Measurements from ENCODE around the gene SLC17A5.

The SLC17A5 gene, protein sequence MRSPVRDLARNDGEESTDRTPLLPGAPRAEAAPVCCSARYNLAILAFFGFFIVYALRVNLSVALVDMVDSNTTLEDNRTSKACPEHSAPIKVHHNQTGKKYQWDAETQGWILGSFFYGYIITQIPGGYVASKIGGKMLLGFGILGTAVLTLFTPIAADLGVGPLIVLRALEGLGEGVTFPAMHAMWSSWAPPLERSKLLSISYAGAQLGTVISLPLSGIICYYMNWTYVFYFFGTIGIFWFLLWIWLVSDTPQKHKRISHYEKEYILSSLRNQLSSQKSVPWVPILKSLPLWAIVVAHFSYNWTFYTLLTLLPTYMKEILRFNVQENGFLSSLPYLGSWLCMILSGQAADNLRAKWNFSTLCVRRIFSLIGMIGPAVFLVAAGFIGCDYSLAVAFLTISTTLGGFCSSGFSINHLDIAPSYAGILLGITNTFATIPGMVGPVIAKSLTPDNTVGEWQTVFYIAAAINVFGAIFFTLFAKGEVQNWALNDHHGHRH

DNA sequence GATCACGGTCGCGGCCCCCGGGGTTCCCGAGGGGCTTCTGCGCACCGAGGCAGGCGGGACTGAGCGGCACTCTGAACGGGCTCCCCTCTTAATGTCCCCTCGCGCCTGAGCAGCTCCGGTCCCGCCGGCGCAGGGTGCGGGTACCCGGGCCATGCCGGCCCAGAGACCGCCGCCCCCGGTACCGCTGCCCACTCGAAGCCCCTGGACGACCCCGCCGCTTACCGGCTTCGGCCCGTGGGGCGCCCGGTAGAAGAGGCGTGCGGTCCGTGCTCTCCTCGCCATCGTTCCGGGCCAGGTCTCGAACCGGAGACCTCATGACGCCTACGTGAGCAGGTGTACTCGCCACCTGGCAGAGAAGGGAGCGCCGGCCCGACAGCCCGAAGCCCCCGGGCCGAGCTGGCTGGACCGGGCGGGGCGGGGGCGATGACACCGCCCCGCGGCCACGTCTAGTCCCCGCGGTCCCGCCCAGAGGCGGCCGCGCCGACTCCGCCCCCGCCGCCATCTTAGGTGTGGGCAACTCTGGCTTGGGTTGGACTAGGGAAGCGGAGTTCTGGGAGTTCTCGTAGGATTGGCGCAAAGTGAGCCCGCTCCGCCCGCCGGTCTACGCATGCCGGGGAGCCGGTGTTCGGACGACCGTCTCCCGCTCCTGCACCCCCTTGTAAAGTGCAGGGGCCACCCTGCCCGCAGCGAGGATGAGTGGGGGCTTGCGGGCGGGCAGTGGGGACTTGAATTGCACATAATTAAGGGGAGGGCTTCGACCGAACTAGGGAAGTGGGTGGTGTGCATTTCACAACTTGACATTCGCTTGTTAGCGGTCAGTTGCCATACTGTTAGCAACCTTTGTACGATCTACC is at the start of gene SLC17A5:
Gene SLC17A5, minus strand, starts transcription at position 422 of the 854 bp plus-strand sequence. Its CDS starts 106 bp downstream, at position 316.
- TF ChIP-seq, protein P1, sequence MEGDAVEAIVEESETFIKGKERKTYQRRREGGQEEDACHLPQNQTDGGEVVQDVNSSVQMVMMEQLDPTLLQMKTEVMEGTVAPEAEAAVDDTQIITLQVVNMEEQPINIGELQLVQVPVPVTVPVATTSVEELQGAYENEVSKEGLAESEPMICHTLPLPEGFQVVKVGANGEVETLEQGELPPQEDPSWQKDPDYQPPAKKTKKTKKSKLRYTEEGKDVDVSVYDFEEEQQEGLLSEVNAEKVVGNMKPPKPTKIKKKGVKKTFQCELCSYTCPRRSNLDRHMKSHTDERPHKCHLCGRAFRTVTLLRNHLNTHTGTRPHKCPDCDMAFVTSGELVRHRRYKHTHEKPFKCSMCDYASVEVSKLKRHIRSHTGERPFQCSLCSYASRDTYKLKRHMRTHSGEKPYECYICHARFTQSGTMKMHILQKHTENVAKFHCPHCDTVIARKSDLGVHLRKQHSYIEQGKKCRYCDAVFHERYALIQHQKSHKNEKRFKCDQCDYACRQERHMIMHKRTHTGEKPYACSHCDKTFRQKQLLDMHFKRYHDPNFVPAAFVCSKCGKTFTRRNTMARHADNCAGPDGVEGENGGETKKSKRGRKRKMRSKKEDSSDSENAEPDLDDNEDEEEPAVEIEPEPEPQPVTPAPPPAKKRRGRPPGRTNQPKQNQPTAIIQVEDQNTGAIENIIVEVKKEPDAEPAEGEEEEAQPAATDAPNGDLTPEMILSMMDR (IDR thresholded peaks at IDR 0.05; ENCODE audit: insufficient read depth, low read depth, low read length, missing control alignments), result no peak
- H3K4me3 ChIP-seq (ENCODE audit: low read length), result peak within 1 kb of the TSS; percentile 74
- peak; percentile 95 for DNase-seq (ENCODE audit: low read depth)

DNA sequence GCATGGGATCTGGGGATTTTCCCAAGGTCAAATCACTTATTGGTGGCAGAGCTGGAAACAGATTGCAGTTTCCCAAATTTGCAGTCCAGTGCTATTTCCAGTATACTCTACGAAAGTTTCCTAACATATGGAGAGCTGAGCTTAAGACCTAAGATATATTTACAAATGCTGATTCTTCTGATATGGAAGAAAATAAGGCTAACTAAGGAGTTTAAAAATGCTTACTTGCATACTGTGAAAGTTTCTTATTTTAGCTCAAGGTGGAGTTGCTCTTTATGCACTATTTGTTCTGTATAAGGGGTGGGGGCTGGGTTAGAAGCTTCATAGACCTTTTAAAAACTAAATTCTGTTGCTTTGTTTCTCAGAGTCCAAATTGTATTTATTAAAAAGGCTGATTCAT is 49.7 kb upstream of the SLC17A5 start:
- TF ChIP-seq, protein P1 (IDR thresholded peaks at IDR 0.05; ENCODE audit: insufficient read depth, low read depth, low read length, missing control alignments), result no peak
- H3K4me3 ChIP-seq (ENCODE audit: low read length), result no peak overlapping the region
- DNase-seq (ENCODE audit: low read depth), result no peak

DNA sequence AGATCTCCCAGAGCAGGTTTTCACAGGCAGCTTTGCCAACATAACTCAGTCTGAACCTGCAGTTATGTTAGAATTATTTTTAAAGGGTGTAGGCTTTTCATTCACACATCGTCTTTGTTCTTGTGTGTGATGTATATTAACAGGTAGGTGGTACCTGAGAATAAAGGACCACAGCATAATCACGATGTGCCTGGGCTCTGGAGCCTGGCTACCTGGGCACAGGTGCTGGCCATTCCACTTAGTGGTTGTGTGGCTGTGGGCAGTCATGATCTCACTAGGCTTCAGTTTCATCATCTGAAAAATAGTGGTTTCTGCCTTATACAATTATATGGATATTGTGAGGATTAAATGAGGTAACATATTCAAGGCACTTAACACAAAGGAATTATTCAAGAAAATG is 48.7 kb upstream of the SLC17A5 start:
- no peak overlapping the region for H3K4me3 ChIP-seq (ENCODE audit: low read length)
- DNase-seq (ENCODE audit: low read depth), result peak; percentile 35
- TF ChIP-seq, protein P1 (IDR thresholded peaks at IDR 0.05; ENCODE audit: insufficient read depth, low read depth, low read length, missing control alignments), result no peak

DNA sequence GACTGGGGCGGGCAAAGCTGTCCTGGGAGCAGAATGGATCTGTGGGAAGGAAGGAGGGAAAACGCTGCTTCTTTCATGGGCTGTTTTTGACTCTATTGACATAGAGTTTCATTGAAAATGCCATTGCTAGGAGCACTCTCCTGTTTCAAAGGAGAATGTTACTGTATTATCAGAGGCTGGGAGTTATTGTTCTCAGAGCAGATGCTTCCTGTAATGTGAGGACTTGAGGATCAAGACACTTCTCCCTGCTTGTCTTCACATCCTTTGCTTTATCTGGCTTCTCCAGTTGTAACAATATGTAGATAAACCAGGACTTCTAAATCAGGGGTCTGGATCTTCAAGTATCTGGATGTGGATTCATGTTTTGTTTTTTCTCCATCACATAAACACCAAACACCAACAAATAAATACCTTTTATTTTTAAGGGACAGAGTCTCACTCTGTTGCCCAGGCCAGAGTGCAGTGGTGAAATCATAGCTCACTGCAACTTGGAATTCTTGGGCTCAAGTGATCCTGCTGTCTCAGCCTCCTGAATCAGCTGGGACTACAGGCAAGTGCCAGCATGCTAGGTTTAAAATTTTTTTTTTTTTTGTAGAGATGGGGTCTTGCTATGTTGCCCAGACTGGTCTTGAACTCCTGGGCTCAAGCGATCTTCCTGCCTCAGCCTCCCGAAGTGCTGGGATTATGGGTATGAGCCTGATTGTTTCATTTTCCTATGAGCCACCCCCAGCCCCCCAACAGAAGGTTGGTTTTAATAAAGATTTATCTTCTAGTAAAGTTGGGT is 46.1 kb upstream of the SLC17A5 start:
- TF ChIP-seq, protein P1 (IDR thresholded peaks at IDR 0.05; ENCODE audit: insufficient read depth, low read depth, low read length, missing control alignments), result no peak
- peak; percentile 38 for DNase-seq (ENCODE audit: low read depth)
- no peak overlapping the region for H3K4me3 ChIP-seq (ENCODE audit: low read length)

DNA sequence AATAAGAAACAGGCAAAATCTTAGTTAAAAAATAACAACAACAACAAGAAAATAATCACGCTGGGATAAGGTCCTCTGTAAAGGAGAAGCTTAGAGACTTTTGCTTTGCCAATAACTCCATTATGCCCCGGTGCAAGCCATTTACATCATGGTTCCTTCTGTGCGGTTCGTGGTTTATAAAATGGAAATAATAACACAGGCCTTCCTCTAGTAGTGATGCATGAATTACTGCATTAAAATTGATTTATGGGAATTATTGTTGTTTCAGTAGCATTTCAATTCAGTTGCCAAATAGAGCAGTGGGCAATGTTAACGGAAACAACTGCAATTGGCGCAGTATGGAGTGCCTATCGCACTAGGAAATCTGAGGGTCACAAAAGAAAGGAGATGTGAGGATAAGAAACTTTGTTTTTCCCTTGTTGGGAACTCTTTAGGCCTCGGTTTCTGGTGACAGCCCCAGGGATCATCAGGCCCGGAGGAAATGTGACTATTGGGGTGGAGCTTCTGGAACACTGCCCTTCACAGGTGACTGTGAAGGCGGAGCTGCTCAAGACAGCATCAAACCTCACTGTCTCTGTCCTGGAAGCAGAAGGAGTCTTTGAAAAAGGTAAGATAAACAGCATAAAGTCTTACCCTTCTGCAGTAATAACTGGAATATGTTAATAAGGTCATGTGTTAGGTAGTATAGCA is 43.3 kb upstream of the SLC17A5 start:
- DNase-seq (ENCODE audit: low read depth), result peak; percentile 61
- H3K4me3 ChIP-seq (ENCODE audit: low read length), result peak overlapping the region; percentile 60
- TF ChIP-seq, protein P1 (IDR thresholded peaks at IDR 0.05; ENCODE audit: insufficient read depth, low read depth, low read length, missing control alignments), result no peak
